Subcutaneous adipose tissue (tissue), 4 donors: ENCODE measurements around the gene MUC5AC. TPM values are rescaled to one million over a fixed set of nuclear protein-coding genes. Genes with fewer than 3 reads are reported as not detected.

Experiments
- total RNA-seq, 4 donors: library from RNA; depleted of rRNA; stranded (reverse); fragments of >200 nt; gene quantifications; one replicate each; pipeline ENCODE4 v1.1.0, GENCODE V29; 2016
- TF ChIP-seq, protein P1 (sequence below): fragments of 450-650 bp; IDR thresholded peaks from one replicate; pipeline ENCODE4 v1.5.1; 2016; ENCODE audit warnings: low read depth, mild to moderate bottlenecking, control low read depth, antibody characterized with exemption, moderate library complexity

The MUC5AC gene
- total RNA-seq, 4 donors from 2014 or later = not detected

- TF ChIP-seq, protein P1, sequence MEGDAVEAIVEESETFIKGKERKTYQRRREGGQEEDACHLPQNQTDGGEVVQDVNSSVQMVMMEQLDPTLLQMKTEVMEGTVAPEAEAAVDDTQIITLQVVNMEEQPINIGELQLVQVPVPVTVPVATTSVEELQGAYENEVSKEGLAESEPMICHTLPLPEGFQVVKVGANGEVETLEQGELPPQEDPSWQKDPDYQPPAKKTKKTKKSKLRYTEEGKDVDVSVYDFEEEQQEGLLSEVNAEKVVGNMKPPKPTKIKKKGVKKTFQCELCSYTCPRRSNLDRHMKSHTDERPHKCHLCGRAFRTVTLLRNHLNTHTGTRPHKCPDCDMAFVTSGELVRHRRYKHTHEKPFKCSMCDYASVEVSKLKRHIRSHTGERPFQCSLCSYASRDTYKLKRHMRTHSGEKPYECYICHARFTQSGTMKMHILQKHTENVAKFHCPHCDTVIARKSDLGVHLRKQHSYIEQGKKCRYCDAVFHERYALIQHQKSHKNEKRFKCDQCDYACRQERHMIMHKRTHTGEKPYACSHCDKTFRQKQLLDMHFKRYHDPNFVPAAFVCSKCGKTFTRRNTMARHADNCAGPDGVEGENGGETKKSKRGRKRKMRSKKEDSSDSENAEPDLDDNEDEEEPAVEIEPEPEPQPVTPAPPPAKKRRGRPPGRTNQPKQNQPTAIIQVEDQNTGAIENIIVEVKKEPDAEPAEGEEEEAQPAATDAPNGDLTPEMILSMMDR = no peak
Measured at GRCh38 chr11:1219834-1220815, 62.4 kb downstream of the MUC5AC start.

- TF ChIP-seq, protein P1 = no peak
Measured at GRCh38 chr11:1220941-1221721, 63.4 kb downstream of the MUC5AC start.

- TF ChIP-seq, protein P1 = no peak
Measured at GRCh38 chr11:1221848-1222311, 64.1 kb downstream of the MUC5AC start.

- TF ChIP-seq, protein P1 = no peak
Measured at GRCh38 chr11:1222491-1223345, 65.0 kb downstream of the MUC5AC start, which contains the start of gene MUC5B. TSS of gene MUC5B (plus strand) at chr11:1223066. CDS start at chr11:1223124, 58 bp downstream.

DNA sequence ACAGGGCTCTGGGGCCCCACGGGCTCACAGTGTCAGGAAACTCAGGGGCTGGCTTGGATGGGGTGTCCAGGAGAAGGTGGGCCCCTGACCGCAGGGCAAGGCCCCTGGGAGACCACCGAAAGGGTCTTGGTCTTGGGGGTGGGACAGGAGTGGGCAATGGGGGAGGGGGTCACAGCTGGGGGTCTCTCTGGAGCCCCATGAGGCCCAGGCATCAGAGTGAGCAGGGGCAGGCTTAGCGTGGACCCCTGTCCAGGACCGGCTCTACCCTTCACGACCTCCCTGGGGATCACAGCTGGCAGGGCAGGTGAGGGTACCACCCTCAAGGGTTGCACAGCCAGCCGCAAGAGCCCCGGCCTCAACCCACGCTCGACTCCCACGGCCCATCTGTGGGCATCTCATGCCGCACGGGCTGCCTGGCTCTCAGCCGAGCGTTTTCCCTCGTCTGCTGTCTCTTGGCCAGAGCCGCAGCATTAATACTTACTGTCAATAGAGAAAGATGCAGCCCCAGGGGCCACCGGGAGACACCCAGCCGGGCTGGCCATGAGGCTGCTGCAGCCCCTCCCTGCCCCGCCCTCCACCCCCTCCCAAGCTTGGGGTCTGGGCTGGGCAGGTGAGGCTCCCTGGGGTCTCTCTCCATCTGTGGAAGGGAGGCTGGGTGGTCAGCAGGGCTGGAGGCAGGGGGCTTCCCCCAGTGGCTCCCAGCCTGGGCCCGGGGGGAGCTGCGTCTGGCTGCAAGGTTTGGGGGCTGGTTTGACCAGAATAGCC is 65.8 kb downstream of the MUC5AC start:
- TF ChIP-seq, protein P1 = no peak

DNA sequence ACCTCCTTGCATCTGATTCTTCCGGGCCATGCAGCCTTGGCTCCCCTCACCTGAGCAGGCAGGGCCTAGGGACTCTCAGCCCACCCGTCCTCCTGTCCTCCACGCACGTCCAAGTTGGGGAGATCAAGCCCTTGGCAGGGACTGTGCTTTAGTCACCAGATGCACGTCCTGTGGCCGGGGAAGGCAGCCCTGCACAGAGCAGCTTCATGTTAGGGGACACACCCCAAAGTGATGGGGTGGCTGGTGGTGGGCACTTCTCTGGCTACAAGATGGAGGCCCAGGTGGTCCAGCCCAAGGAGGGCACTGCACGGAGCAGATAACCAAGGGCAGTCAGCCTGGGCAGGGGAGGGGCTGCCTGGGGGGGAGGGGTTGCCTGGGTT is 66.3 kb downstream of the MUC5AC start:
- TF ChIP-seq, protein P1 = no peak
